CD4-positive, alpha-beta memory T cell (primary cell): ENCODE results near the gene HOXB1. TPM values are rescaled to one million over a fixed set of nuclear protein-coding genes. Genes with fewer than 3 reads are reported as not detected.

ENCODE experiments used
- CTCF ChIA-PET: fragments of 350-600 bp; sonication (Branson Sonifier 250); formaldehyde crosslinking; loops from one replicate; lab custom pipeline; 2021; ENCODE audit warnings: inconsistent platforms; ENCODE audit not compliant: partially characterized antibody; lab: Charles Lee
- POLR2A ChIA-PET: fragments of 350-600 bp; sonication (Branson Sonifier 250); formaldehyde crosslinking; loops from one replicate; lab custom pipeline; 2021; ENCODE audit not compliant: partially characterized antibody; lab: Charles Lee
- DNase-seq, 5 donors: peaks; one replicate each; pipeline versions ENCODE4 v3.0.0 to v3.0.0-alpha.2; 2020 to 2022; ENCODE audit warnings: mixed read lengths in 1 of 5
- H3K27ac ChIP-seq: one replicate; pipeline ENCODE4 v1.7.0; 2013; ENCODE audit warnings: low read depth, low read length
- H3K27me3 ChIP-seq: 2 replicates; pipeline ENCODE4 v1.7.0; 2013; ENCODE audit warnings: mild to moderate bottlenecking, low read length, moderate library complexity; ENCODE audit not compliant: insufficient read depth
- H3K36me3 ChIP-seq: 2 replicates; pipeline ENCODE4 v1.7.0; 2013; ENCODE audit warnings: mild to moderate bottlenecking, low read length, moderate library complexity; ENCODE audit not compliant: insufficient read depth
- H3K4me1 ChIP-seq: 2 replicates; pipeline ENCODE4 v1.7.0; 2013; ENCODE audit warnings: mild to moderate bottlenecking, low read length, moderate library complexity; ENCODE audit not compliant: insufficient read depth
- H3K4me3 ChIP-seq, 2 donors: one replicate each; pipeline ENCODE4 v1.7.0; 2013; ENCODE audit warnings: low read length in 2 of 2, mild to moderate bottlenecking in 1 of 2
- H3K9me3 ChIP-seq, 2 donors: one replicate each; pipeline ENCODE4 v1.7.0; 2013; ENCODE audit warnings: low read length in 2 of 2, control low read depth in 1 of 2; ENCODE audit not compliant: control insufficient read depth in 1 of 2
- H3K27ac Mint-ChIP-seq, 7 donors: one replicate each; pipeline ENCODE4 v1.8.0; 2020 to 2021; ENCODE audit warnings: mixed read lengths in 7 of 7, mild to moderate bottlenecking in 6 of 7, inconsistent platforms in 3 of 7, moderate library complexity in 3 of 7
- H3K27me3 Mint-ChIP-seq, 2 donors: one replicate each; pipeline ENCODE4 v1.8.0; 2020 to 2021; ENCODE audit warnings: mixed read lengths in 2 of 2
- H3K36me3 Mint-ChIP-seq, 2 donors: one replicate each; pipeline ENCODE4 v1.8.0; 2020 to 2021; ENCODE audit warnings: mixed read lengths in 2 of 2, inconsistent platforms in 1 of 2, mild to moderate bottlenecking in 1 of 2
- H3K4me1 Mint-ChIP-seq, 4 donors: one replicate each; pipeline ENCODE4 v1.8.0; 2020 to 2021; ENCODE audit warnings: mixed read lengths in 4 of 4, mild to moderate bottlenecking in 1 of 4
- H3K4me3 Mint-ChIP-seq, 8 donors: one replicate each; pipeline ENCODE4 v1.8.0; 2020 to 2021; ENCODE audit warnings: mixed read lengths in 8 of 8, mild to moderate bottlenecking in 7 of 8, moderate library complexity in 6 of 8, inconsistent platforms in 3 of 8
- H3K9me3 Mint-ChIP-seq, 8 donors: one replicate each; pipeline ENCODE4 v1.8.0; 2020 to 2021; ENCODE audit warnings: mixed read lengths in 8 of 8, mild to moderate bottlenecking in 5 of 8, inconsistent platforms in 3 of 8, moderate library complexity in 1 of 8
- intact Hi-C: fragments of 100-400 bp; cut with micrococcal nuclease; formaldehyde crosslinking; loops from one replicate; pipeline ENCODE4 v1.15.1; 2023
- polyA plus RNA-seq, 2 donors: library from polyadenylated mRNA; unstranded; fragments of 300-500 nt; fragmentation: Illumina TruSeq; gene quantifications; one replicate each; pipeline ENCODE4 v1.2.3, GENCODE V29; 2021
- total RNA-seq, 2 experiments: library from RNA; stranded (reverse); gene quantifications; one replicate each; pipeline ENCODE4 v1.2.3, GENCODE V29; 2021

The HOXB1 gene
- total and polyA plus RNA-seq, 4 experiments from 2014 or later = not detected

DNA sequence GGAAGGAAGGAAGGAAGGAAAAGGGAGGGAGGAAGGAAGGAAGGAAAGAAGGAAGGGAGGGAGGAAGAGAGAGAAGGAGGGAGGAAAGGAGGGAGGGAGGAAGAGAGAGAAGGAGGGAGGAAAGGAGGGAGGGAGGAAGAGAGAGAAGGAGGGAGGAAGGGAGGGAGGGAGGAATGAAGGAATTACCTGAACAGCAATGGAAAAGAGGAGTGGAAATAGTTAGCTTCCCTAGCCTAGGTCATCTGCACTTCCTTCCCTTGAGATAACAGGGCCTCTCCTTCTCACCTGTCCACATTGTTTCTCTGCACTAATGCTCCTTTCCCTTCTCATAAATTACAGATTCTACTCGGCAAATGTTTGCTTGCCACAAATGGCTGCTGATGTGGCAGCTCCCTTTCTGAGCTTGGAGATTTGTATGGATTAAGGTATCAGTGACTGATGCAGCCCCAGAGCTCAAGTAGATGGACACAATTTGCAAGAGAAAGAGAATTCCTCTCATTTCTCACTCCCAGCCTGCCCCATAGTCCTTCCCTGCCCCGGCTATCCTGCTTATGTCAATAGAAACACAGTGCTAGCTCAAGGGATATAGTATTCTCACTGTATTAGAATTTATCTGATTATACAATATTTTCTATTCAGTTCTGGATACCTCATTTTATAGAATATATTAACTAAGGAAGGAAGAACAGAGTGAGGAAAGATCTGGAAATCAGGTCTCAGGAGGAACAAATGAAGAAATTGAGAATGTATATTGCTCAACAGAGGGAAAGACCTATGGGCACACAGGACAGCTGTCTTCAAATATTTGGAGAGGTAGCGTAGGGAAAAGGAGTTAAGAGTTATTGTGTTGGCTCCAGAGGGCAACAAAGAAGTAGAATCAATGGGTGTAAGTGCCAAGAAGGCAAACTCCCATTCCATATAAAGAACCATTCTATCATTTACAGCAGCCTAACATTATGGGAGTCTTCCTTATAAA, 14.6 kb downstream of the HOXB1 start:
- Mint-ChIP-seq H3K27me3 (peaks cover 3 to 15% of the 10 kb centered on the region in 2 donors), H3K36me3 (no peaks in the 10 kb centered on the region), H3K9me3 (no peaks in the 10 kb centered on the region), H3K4me1 (peaks cover 6 to 23% (median 11%) of the 10 kb centered on the region in 4 donors), H3K4me3 (no peak overlapping the region), H3K27ac (no peak overlapping the region)
- Histone ChIP-seq H3K27me3 (no peaks in the 10 kb centered on the region), H3K4me3 (no peak overlapping the region), H3K27ac (no peak overlapping the region), H3K9me3 (no peaks in the 10 kb centered on the region), H3K4me1 (peaks cover 18% of the 10 kb centered on the region), H3K36me3 (no peaks in the 10 kb centered on the region)
- CTCF ChIA-PET = interaction anchor here (1.0 to 1.2 kb wide), 3 partner anchors 9 to 24 kb away, joined by 3 read pairs; no protein-coding TSS in a partner anchor
- no peak for DNase-seq
- POLR2A ChIA-PET = interaction anchor here (1.0 to 1.3 kb wide), 2 partner anchors 18 to 28 kb away, joined by 3 read pairs; no protein-coding TSS in a partner anchor
- intact Hi-C loops = no loop called here

DNA sequence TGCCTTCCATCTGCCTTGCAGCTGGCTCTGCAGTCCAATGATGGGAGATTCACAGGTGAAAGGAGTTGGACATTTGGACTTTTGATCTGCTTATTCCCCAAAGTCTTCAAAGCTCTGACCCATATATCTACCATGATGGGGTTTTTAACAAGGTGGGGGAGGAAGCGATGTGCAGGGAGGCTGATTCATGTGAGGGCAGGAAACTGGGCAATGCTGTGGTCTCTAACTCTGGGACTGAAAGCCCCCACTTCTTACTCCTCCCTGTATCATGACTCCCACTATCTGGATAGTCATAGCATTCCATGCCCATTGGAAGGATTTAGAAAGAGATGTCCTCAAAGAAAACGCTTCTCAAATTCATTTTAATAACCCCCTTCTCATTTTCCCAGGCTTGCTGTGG, 16.3 kb downstream of the HOXB1 start:
- Mint-ChIP-seq H3K36me3 (no peaks in the 10 kb centered on the region), H3K4me1 (peaks cover 13 to 31% (median 16%) of the 10 kb centered on the region in 4 donors), H3K4me3 (no peak overlapping the region), H3K9me3 (no peaks in the 10 kb centered on the region), H3K27me3 (peaks cover 3 to 9% of the 10 kb centered on the region in 2 donors), H3K27ac (no peak overlapping the region)
- Histone ChIP-seq H3K9me3 (no peaks in the 10 kb centered on the region), H3K4me3 (no peak overlapping the region), H3K4me1 (peaks cover 21% of the 10 kb centered on the region), H3K36me3 (no peaks in the 10 kb centered on the region), H3K27me3 (no peaks in the 10 kb centered on the region), H3K27ac (no peak overlapping the region)
- ChIA-PET POLR2A (no interaction called here), CTCF (interaction anchor here (0.6 to 0.8 kb wide), 2 partner anchors 10 to 181 kb away, joined by 3 read pairs; no protein-coding TSS in a partner anchor)
- no peak for DNase-seq
- intact Hi-C loops = no loop called here

DNA sequence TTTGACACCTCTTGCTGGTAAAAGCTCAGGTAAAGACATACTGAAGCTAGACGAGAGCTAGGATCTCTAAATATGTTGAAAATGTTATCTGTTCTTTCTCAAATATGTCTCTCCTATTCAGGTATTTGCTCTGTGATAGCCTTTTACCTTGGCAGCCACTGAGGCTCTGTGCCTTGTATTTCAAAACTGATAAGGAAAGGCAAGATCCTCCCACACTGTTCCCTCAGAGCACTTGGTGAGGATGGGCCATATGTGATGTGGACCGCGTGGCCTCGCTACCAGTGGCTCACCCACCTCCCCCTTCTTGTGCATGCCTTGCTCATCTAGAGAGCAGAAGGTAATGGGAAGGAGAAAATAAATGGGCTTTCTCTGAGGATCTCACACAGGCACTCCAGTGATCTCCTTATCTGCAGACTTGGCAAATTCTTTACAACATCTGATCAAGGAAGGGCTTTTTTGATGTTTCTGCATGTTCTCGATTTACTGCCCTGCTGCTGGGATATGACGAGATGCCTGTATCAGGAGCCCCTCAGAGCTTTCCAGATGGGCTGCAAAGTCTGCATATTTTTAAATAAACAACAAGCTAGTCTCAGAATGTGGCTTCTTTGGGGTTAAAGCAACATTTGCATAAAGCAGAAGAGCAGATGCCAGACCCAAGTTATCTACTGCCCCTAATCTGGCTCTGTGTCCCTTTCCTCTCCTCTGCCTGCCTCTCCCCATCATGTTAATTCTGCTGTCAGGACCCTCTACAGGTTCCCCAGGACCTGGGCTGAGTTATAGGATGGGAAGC, 16.9 kb downstream of the HOXB1 start:
- Histone ChIP-seq H3K27ac (no peak overlapping the region), H3K36me3 (no peaks in the 10 kb centered on the region), H3K4me1 (peaks cover 21% of the 10 kb centered on the region), H3K27me3 (no peaks in the 10 kb centered on the region), H3K9me3 (no peaks in the 10 kb centered on the region), H3K4me3 (no peak overlapping the region)
- Mint-ChIP-seq H3K4me1 (peaks cover 14 to 31% (median 16%) of the 10 kb centered on the region in 4 donors), H3K27me3 (peaks cover 3 to 10% of the 10 kb centered on the region in 2 donors), H3K36me3 (no peaks in the 10 kb centered on the region), H3K4me3 (peak overlapping the region in 1 of 8 donors; percentile 15), H3K9me3 (no peaks in the 10 kb centered on the region), H3K27ac (no peak overlapping the region)
- POLR2A ChIA-PET = interaction anchor here (0.9 to 1.4 kb wide), 4 partner anchors 9 to 86 kb away, joined by 3 to 6 read pairs (median 3); no protein-coding TSS in a partner anchor
- no peak for DNase-seq
- intact Hi-C loops = no loop called here
- CTCF ChIA-PET = interaction anchor here (0.6 to 1.7 kb wide), 8 partner anchors 9 to 181 kb away, joined by 3 to 10 read pairs (median 3); partner anchors contain the start of gene HOXB5

DNA sequence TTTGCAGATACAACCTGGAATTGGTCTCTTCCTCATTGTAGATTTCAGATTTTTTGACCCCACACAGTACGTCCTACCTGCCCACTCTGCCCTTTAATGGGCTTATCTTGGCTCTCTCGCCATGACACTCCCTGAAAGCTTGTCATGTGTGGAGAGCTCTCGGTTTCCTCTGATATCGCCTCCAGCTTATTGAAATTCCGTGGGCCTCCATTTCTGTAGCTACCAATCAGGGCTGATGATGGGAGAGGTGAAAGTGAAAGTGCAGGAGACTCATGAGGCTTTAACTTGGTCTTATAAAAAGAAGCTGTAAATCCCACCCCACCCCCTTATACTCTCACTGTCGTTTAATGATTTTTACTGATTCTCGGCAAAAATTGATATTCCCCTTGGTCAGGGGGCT, 17.7 kb downstream of the HOXB1 start:
- CTCF ChIA-PET = interaction anchor here (0.8 to 1.7 kb wide), 6 partner anchors 15 to 177 kb away, joined by 3 to 10 read pairs (median 3); partner anchors contain the start of gene HOXB5
- H3K4me1 ChIP-seq = peaks cover 21% of the 10 kb centered on the region
- H3K27ac ChIP-seq = no peak overlapping the region
- POLR2A ChIA-PET = interaction anchor here (0.9 to 1.4 kb wide), 4 partner anchors 9 to 85 kb away, joined by 3 to 6 read pairs (median 3); no protein-coding TSS in a partner anchor
- DNase-seq = peak in 1 of 5 donors; percentile 10
- peak overlapping the region in 6 of 7 donors; percentile 37 to 84 (median 80) for H3K27ac Mint-ChIP-seq
- H3K36me3 Mint-ChIP-seq = no peaks in the 10 kb centered on the region
- peaks cover 3 to 10% of the 10 kb centered on the region in 2 donors for H3K27me3 Mint-ChIP-seq
- H3K4me3 ChIP-seq = no peak overlapping the region
- peaks cover 14 to 31% (median 16%) of the 10 kb centered on the region in 4 donors for H3K4me1 Mint-ChIP-seq
- H3K9me3 ChIP-seq = no peaks in the 10 kb centered on the region
- intact Hi-C loops = no loop called here
- H3K36me3 ChIP-seq = no peaks in the 10 kb centered on the region
- H3K4me3 Mint-ChIP-seq = peak overlapping the region in 7 of 8 donors; percentile 18 to 81 (median 69)
- no peaks in the 10 kb centered on the region for H3K9me3 Mint-ChIP-seq
- H3K27me3 ChIP-seq = no peaks in the 10 kb centered on the region

DNA sequence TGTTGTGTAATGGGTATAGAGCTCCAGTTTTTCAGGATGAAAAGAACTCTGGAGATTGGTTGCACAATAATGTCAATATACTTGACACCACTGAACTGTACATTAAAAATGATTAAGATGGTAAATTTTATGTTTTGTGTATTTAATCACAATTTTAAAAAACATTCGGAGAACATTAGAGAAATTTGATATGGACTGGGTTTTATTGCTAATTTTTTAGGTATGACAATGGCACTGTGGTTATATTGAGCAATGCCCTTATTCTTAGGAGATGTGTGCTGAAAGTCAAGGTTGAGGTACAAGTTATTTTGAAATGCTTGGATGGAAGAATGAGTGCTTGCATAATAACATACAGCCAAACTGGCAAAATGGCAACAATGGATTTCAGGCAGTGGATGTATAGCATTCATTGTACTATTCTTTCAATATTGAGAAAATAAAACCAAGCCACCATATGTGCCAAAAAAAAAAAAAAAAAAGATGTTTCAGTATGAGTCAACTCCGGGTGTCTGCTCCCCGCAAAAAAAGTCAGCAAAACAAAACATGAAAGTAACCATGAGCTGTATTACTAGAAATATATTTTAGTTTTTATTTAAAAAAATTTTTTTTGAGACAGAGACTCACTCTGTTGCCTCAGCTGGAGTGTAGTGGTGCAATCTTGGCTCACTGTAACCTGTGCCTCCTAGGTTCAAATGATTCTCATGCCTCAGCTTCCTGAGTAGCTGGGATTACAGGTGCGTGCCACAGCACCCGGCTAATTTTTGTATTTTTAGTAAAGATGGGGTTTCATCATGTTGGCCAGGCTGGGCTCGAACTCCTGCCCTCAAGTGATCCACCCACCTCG, 19.8 kb downstream of the HOXB1 start:
- POLR2A ChIA-PET = interaction anchor here (0.6 to 1.5 kb wide), 5 partner anchors 15 to 34 kb away, joined by 3 to 6 read pairs (median 3); partner anchors contain the start of gene HOXB2
- peaks cover 14 to 33% (median 17%) of the 10 kb centered on the region in 4 donors for H3K4me1 Mint-ChIP-seq
- intact Hi-C loops = no loop called here

DNA sequence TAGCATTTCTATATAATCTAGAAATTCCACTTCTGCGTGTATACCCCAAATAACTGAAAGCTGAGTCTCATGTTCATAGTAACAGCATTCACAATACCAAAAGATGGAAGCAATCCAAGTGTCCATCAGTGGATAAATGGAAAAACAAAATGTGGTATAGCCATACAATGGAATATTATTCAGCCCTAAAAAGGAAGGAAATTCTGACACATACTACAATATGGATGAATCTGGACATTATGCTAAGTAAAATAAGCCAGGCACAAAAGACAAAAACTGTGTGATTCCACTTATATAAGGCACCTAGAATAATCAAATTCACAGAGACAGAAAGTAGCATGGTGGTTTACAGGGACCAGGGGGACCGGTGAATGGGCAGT, 20.4 kb downstream of the HOXB1 start:
- peaks cover 0 to 3% of the 10 kb centered on the region in 2 donors for H3K27me3 Mint-ChIP-seq
- H3K9me3 Mint-ChIP-seq = no peaks in the 10 kb centered on the region
- peaks cover 19 to 38% (median 23%) of the 10 kb centered on the region in 4 donors for H3K4me1 Mint-ChIP-seq
- ChIA-PET POLR2A (interaction anchor here (1.2 to 1.5 kb wide), 3 partner anchors 15 to 30 kb away, joined by 3 to 6 read pairs (median 4); no protein-coding TSS in a partner anchor), CTCF (interaction anchor here (1.0 kb wide), 1 partner anchor 202 kb away, joined by 3 read pairs; no protein-coding TSS in a partner anchor)
- H3K4me3 Mint-ChIP-seq = no peak overlapping the region
- no peaks in the 10 kb centered on the region for H3K36me3 Mint-ChIP-seq
- H3K4me3 ChIP-seq = no peak overlapping the region
- H3K4me1 ChIP-seq = peaks cover 30% of the 10 kb centered on the region
- DNase-seq = no peak
- H3K27ac Mint-ChIP-seq = peak overlapping the region in 1 of 7 donors; percentile 57
- no peak overlapping the region for H3K27ac ChIP-seq
- no peaks in the 10 kb centered on the region for H3K27me3 ChIP-seq
- no peaks in the 10 kb centered on the region for H3K36me3 ChIP-seq
- no peaks in the 10 kb centered on the region for H3K9me3 ChIP-seq
- intact Hi-C loops = no loop called here

More for the DNA sequence above, 19.8 kb downstream of the HOXB1 start:
- Mint-ChIP-seq H3K27ac (peak overlapping the region in 4 of 7 donors; percentile 8 to 57 (median 40)), H3K9me3 (no peaks in the 10 kb centered on the region), H3K27me3 (peaks cover 2 to 3% of the 10 kb centered on the region in 2 donors), H3K36me3 (no peaks in the 10 kb centered on the region), H3K4me3 (peak overlapping the region in 3 of 8 donors; percentile 1 to 54 (median 21))
- no peaks in the 10 kb centered on the region for H3K9me3 ChIP-seq
- H3K4me1 ChIP-seq = peaks cover 24% of the 10 kb centered on the region
- H3K27ac ChIP-seq = no peak overlapping the region
- H3K36me3 ChIP-seq = no peaks in the 10 kb centered on the region
- H3K4me3 ChIP-seq = no peak overlapping the region
- CTCF ChIA-PET = interaction anchor here (0.6 to 1.5 kb wide), 4 partner anchors 31 to 203 kb away, joined by 3 to 4 read pairs (median 3); no protein-coding TSS in a partner anchor
- H3K27me3 ChIP-seq = no peaks in the 10 kb centered on the region
- DNase-seq = peak; percentile 13 to 71 (median 33)
